Measurements from ENCODE around the gene TUBB1.

Gene TUBB1

DNA sequence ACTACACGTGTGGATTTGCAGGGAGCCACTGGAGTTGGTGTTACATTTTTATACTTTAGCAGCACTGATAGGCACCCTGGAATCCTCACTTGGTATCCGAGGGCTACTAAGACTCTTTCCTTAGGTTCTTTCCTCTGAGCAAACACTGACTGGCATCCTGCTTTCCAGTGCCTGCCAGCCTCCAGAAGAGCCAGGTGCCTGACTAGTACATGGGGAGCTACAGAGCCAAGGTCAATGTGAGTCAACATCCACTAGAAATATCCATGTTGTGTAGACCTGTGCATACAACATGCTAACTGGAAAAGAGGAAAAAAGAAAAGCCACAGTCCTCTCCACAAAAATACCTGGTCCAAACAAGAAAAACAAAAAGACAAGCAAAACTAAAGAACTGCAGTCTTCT, 5.9 kb downstream of the TUBB1 start:
- no peak for TF ChIP-seq CTCF (IDR thresholded peaks at IDR 0.05; ENCODE audit: low read depth, low read length, missing control alignments)
- in situ Hi-C loops (cut with HindIII; ENCODE audit: low sequenced_read_pairs) = no loop called here
- no peak for DNase-seq (ENCODE audit: low read depth)
- no peak overlapping the region for H3K4me3 ChIP-seq (ENCODE audit: low read depth, low read length)

- no peak for DNase-seq (ENCODE audit: low read depth)
- in situ Hi-C loops (cut with HindIII; ENCODE audit: low sequenced_read_pairs) = no loop called here
- TF ChIP-seq CTCF (IDR thresholded peaks at IDR 0.05; ENCODE audit: low read depth, low read length, missing control alignments) = no peak
- H3K4me3 ChIP-seq (ENCODE audit: low read depth, low read length) = no peak overlapping the region
Observed at GRCh38 chr20:59025511-59025910, 6.3 kb downstream of the TUBB1 start.

- peak overlapping the region; percentile 12 for H3K4me3 ChIP-seq (ENCODE audit: low read depth, low read length)
- DNase-seq (ENCODE audit: low read depth) = no peak
- TF ChIP-seq CTCF (IDR thresholded peaks at IDR 0.05; ENCODE audit: low read depth, low read length, missing control alignments) = no peak
- in situ Hi-C loops (cut with HindIII; ENCODE audit: low sequenced_read_pairs) = no loop called here
Observed at GRCh38 chr20:59026904-59027740, 7.9 kb downstream of the TUBB1 start.

DNA sequence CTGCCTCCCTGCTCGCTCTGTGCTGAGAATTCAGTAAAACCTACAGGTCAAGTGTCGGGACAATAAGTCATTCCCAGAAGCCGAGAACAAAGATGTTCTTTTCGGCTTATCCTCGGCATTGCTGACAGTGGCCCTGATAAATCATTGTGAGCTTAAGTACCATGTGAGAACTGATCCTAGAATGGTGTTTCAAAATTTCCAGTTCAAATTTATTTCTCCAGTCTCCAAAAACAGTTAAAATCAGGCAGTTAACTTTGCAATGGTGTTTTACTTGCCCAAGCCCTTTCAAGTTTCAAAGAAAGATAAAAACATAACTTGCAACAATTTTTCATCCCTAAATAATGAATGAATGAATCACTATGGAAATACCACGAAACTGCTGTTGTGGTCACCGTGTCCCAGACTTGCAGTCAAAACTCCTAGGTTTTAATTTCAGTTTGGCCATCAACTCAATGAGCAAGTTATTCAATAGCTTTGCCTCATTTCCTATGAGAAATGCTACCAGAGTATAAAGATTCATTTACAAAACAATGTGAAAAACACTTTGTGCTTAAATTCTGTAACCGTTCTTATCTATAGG, 8.6 kb downstream of the TUBB1 start:
- peak; percentile 80 for DNase-seq (ENCODE audit: low read depth)
- in situ Hi-C loops (cut with HindIII; ENCODE audit: low sequenced_read_pairs) = no loop called here
- no peak for TF ChIP-seq CTCF (IDR thresholded peaks at IDR 0.05; ENCODE audit: low read depth, low read length, missing control alignments)
- peak overlapping the region; percentile 12 for H3K4me3 ChIP-seq (ENCODE audit: low read depth, low read length)

GRCh38 chr20:59028812-59029211, 9.6 kb downstream of the TUBB1 start:
- peak overlapping the region; percentile 31 for H3K4me3 ChIP-seq (ENCODE audit: low read depth, low read length)
- in situ Hi-C loops (cut with HindIII; ENCODE audit: low sequenced_read_pairs) = no loop called here
- TF ChIP-seq CTCF (IDR thresholded peaks at IDR 0.05; ENCODE audit: low read depth, low read length, missing control alignments) = no peak
- no peak for DNase-seq (ENCODE audit: low read depth)

- no peak for DNase-seq (ENCODE audit: low read depth)
- in situ Hi-C loops (cut with HindIII; ENCODE audit: low sequenced_read_pairs) = no loop called here
- TF ChIP-seq CTCF (IDR thresholded peaks at IDR 0.05; ENCODE audit: low read depth, low read length, missing control alignments) = no peak
- H3K4me3 ChIP-seq (ENCODE audit: low read depth, low read length) = peak overlapping the region; percentile 80
Observed at GRCh38 chr20:59030911-59031563, 11.8 kb downstream of the TUBB1 start.
